Uterus (tissue), 2 donors: ENCODE results near the gene BTG1.

Source experiments
- CTCF ChIP-seq, 4 experiments: fragments of 200-600 bp in 2 of 4; fragments of 450-650 bp in 2 of 4; sonication (generic) in 2 of 4; IDR thresholded peaks; one replicate each; pipeline ENCODE4 v1.5.1; 2016 to 2019; ENCODE audit warnings: antibody characterized with exemption in 4 of 4, mild to moderate bottlenecking in 2 of 4, moderate library complexity in 1 of 4
- POLR2A ChIP-seq, 2 donors: fragments of 450-650 bp; IDR thresholded peaks; one replicate each; pipeline ENCODE4 v1.6.1; 2016; ENCODE audit warnings: antibody characterized with exemption in 2 of 2, mild to moderate bottlenecking in 1 of 2, moderate library complexity in 1 of 2

- TF ChIP-seq CTCF (IDR thresholded peaks at IDR 0.05), result no peak
- no peak for TF ChIP-seq POLR2A (IDR thresholded peaks at IDR 0.05)
Observed at GRCh38 chr12:92178340-92178739, 32.7 kb upstream of the BTG1 start.
